HG02870 (cell line): ENCODE measurements around the gene TCFL5.

Experiments used
- ATAC-seq: cut with Tn5 transposase; IDR thresholded peaks from one replicate; pipeline ENCODE4 v1.9.1; 2021; ENCODE audit warnings: mild to moderate bottlenecking, moderate library complexity; ENCODE audit not compliant: unreplicated experiment

Gene TCFL5

GRCh38 chr20:62824476-62825332, 36.9 kb downstream of the TCFL5 start:
- ATAC-seq: no peak

GRCh38 chr20:62823688-62824475, 37.7 kb downstream of the TCFL5 start:
- ATAC-seq: no peak

GRCh38 chr20:62822788-62823651, 38.6 kb downstream of the TCFL5 start:
- peak; percentile 48 for ATAC-seq

- ATAC-seq: no peak
Observed at GRCh38 chr20:62822239-62822787, 39.3 kb downstream of the TCFL5 start.

- no peak for ATAC-seq
Observed at GRCh38 chr20:62821726-62822210, 39.9 kb downstream of the TCFL5 start.

GRCh38 chr20:62820962-62821725, 40.5 kb downstream of the TCFL5 start:
- no peak for ATAC-seq

GRCh38 chr20:62820208-62820961, 41.2 kb downstream of the TCFL5 start:
- ATAC-seq: no peak

- ATAC-seq: no peak
Observed at GRCh38 chr20:62819494-62820174, 42.0 kb downstream of the TCFL5 start.

GRCh38 chr20:62818592-62819493, 42.8 kb downstream of the TCFL5 start:
- no peak for ATAC-seq

GRCh38 chr20:62817975-62818591, 43.5 kb downstream of the TCFL5 start:
- no peak for ATAC-seq

- ATAC-seq: no peak
Observed at GRCh38 chr20:62816884-62817873, 44.4 kb downstream of the TCFL5 start, which contains the start of gene COL9A3. COL9A3 (plus strand) TSS chr20:62817050; CDS start chr20:62817065, 15 bp downstream.

GRCh38 chr20:62816031-62816883, 45.4 kb downstream of the TCFL5 start:
- no peak for ATAC-seq

- no peak for ATAC-seq
Observed at GRCh38 chr20:62815066-62815991, 46.3 kb downstream of the TCFL5 start.

GRCh38 chr20:62814709-62815065, 46.9 kb downstream of the TCFL5 start:
- ATAC-seq: no peak
